A549 treated with AZD2906 at 1 μM for 4 hours (cell line): ENCODE data around the gene R3HDML. TPM values are rescaled to one million over a fixed set of nuclear protein-coding genes. Genes with fewer than 3 reads are reported as not detected.

ENCODE experiments used
- total RNA-seq: library from RNA; stranded (reverse); fragments of 200-300 nt; extraction: Qiagen RNA extraction; gene quantifications from 5 replicates; pipeline ENCODE4 v1.2.3, GENCODE V29; 2022

Gene R3HDML
- 0.13 to 0.59 TPM (median 0.34 TPM) in 5 replicates for total RNA-seq

GRCh38 chr20:44336725-44337380 is at the start of gene R3HDML:
Gene R3HDML (plus strand): TSS chr20:44337043. CDS start chr20:44337158, 115 bp downstream.

GRCh38 chr20:44310664-44311639 is 25.9 kb upstream of the R3HDML start, which contains the start of gene FITM2:
Gene FITM2 (minus strand): TSS chr20:44311202. CDS start chr20:44311148, 54 bp downstream.

GRCh38 chr20:44355498-44356352 is 18.9 kb downstream of the R3HDML start, which contains the start of gene HNF4A:
Gene HNF4A (plus strand): TSS chr20:44355699. CDS start chr20:44355805, 106 bp downstream.

Other genes starting within 250 kb of the R3HDML start
- 5.9 to 7.9 TPM (median 7.8 TPM) in 5 replicates for gene JPH2, start 149.9 kb upstream of the R3HDML start, total RNA-seq
- gene OSER1, start 126.3 kb upstream of the R3HDML start, total RNA-seq: 51.6 to 58.9 TPM (median 54.6 TPM) in 5 replicates
- 0.09 TPM in 1 of 5 replicates, not detected in the others for gene GDAP1L1, start 89.7 kb upstream of the R3HDML start, total RNA-seq
- gene FITM2, start 25.8 kb upstream of the R3HDML start, total RNA-seq: 8.4 to 10.3 TPM (median 9.7 TPM) in 5 replicates
- gene HNF4A, start 18.7 kb downstream of the R3HDML start, total RNA-seq: 17.2 to 20.0 TPM (median 19.8 TPM) in 5 replicates
- gene TTPAL, start 138.8 kb downstream of the R3HDML start, total RNA-seq: 14.9 to 17.6 TPM (median 15.9 TPM) in 5 replicates
- 68.8 to 86.4 TPM (median 82.6 TPM) in 5 replicates for gene SERINC3, start 185.0 kb downstream of the R3HDML start, total RNA-seq
- gene PKIG, start 245.5 kb downstream of the R3HDML start, total RNA-seq: 34.7 to 40.5 TPM (median 37.6 TPM) in 5 replicates